ENCODE data around the gene FBXO15. TPM values are rescaled to one million over a fixed set of nuclear protein-coding genes. Genes with fewer than 3 reads are reported as not detected.
A peak's percentile ranks its signal among the peaks of the same experiment; 100 is the strongest.

The FBXO15 gene
- total and polyA plus RNA-seq, 4 donors: 5.4 to 6.5 (median 6.1) TPM

GRCh38 chr18:74163019-74163660 lies 15.5 kb upstream of the FBXO15 start:
- Histone ChIP-seq H3K9me3 (ENCODE audit: control insufficient read depth, insufficient read depth, low read length) (no peaks in the 10 kb centered on the region), H3K27ac (ENCODE audit: low read depth, low read length) (no peak overlapping the region), H3K4me1 (ENCODE audit: control insufficient read depth, insufficient read depth, low read length) (no peaks in the 10 kb centered on the region), H3K36me3 (ENCODE audit: control insufficient read depth, insufficient read depth, low read length) (peaks cover 20% of the 10 kb centered on the region), H3K27me3 (ENCODE audit: control insufficient read depth, insufficient read depth, low read length) (no peaks in the 10 kb centered on the region), H3K4me3 (ENCODE audit: low read depth, low read length) (no peak overlapping the region)
- no peak for DNase-seq (ENCODE audit: low read depth in 4 of 6, low spot score in 6 of 6)
- WGBS (ENCODE audit: insufficient coverage): 94% methylated on average over 2 of the region's 11 CpGs

DNA sequence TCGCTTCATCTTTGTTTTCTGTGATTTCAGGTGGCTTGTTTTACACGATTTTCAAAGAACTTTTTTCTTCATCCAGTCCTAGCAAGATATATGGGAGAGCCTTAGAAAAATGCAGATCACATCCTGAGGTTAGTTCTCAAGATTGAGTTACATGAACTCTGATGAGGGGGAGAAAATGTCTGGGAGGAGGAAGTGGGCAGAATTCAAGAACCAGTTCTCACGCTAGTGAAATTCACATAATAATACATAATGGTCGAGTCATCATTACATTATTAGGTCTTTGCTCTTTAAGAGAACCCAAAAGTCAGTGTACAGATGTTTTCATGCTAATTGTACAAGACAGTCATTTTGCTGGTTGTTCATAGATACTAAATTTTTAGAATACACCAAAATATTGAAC lies 7.6 kb upstream of the FBXO15 start:
- Histone ChIP-seq H3K36me3 (ENCODE audit: control insufficient read depth, insufficient read depth, low read length) (peaks cover 38% of the 10 kb centered on the region), H3K9me3 (ENCODE audit: control insufficient read depth, insufficient read depth, low read length) (no peaks in the 10 kb centered on the region), H3K27ac (ENCODE audit: low read depth, low read length) (no peak overlapping the region), H3K4me1 (ENCODE audit: control insufficient read depth, insufficient read depth, low read length) (peaks cover 3% of the 10 kb centered on the region), H3K27me3 (ENCODE audit: control insufficient read depth, insufficient read depth, low read length) (no peaks in the 10 kb centered on the region), H3K4me3 (ENCODE audit: low read depth, low read length) (no peak overlapping the region)
- DNase-seq (ENCODE audit: low read depth in 4 of 6, low spot score in 6 of 6): no peak
- WGBS (ENCODE audit: insufficient coverage): no CpG with 5 or more reads among the region's 4 CpGs

- Histone ChIP-seq H3K27me3 (ENCODE audit: control insufficient read depth, insufficient read depth, low read length) (no peaks in the 10 kb centered on the region), H3K4me1 (ENCODE audit: control insufficient read depth, insufficient read depth, low read length) (peaks cover 7% of the 10 kb centered on the region), H3K27ac (ENCODE audit: low read depth, low read length) (no peak overlapping the region), H3K4me3 (ENCODE audit: low read depth, low read length) (no peak overlapping the region), H3K36me3 (ENCODE audit: control insufficient read depth, insufficient read depth, low read length) (peaks cover 35% of the 10 kb centered on the region), H3K9me3 (ENCODE audit: control insufficient read depth, insufficient read depth, low read length) (no peaks in the 10 kb centered on the region)
- DNase-seq (ENCODE audit: low read depth in 4 of 6, low spot score in 6 of 6): no peak
- no CpG with 5 or more reads among the region's 4 CpGs for WGBS (ENCODE audit: insufficient coverage)
Measured at GRCh38 chr18:74154716-74155115, 7.1 kb upstream of the FBXO15 start.

DNA sequence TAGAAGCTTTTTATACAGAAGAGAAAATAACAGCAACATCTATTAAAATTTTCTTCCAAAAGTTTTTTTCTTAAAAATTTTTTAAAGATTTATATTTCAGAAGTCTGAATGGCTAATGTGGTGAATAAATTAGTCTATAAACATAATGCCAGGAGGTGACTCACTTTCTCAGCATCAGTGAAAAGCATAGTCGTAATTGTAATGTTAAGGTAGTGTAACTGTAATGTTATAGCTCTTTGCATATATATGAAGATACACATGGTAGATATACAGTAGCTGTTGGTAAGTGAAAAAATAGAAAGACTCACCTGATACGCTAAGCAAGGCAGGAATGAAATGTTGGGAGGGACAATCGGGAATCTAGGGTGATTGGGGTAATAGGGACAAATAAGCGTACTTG lies 6.2 kb upstream of the FBXO15 start:
- no peaks in the 10 kb centered on the region for H3K27me3 ChIP-seq (ENCODE audit: control insufficient read depth, insufficient read depth, low read length)
- H3K4me1 ChIP-seq (ENCODE audit: control insufficient read depth, insufficient read depth, low read length): peaks cover 10% of the 10 kb centered on the region
- peaks cover 33% of the 10 kb centered on the region for H3K36me3 ChIP-seq (ENCODE audit: control insufficient read depth, insufficient read depth, low read length)
- no peak overlapping the region for H3K27ac ChIP-seq (ENCODE audit: low read depth, low read length)
- no peak overlapping the region for H3K4me3 ChIP-seq (ENCODE audit: low read depth, low read length)
- WGBS (ENCODE audit: insufficient coverage): no CpG with 5 or more reads among the region's 4 CpGs
- H3K9me3 ChIP-seq (ENCODE audit: control insufficient read depth, insufficient read depth, low read length): no peaks in the 10 kb centered on the region
- no peak for DNase-seq (ENCODE audit: low read depth in 4 of 6, low spot score in 6 of 6)

GRCh38 chr18:74153377-74153776 lies 5.7 kb upstream of the FBXO15 start:
- 91% methylated on average over 1 of the region's 4 CpGs for WGBS (ENCODE audit: insufficient coverage)
- H3K27me3 ChIP-seq (ENCODE audit: control insufficient read depth, insufficient read depth, low read length): no peaks in the 10 kb centered on the region
- H3K4me1 ChIP-seq (ENCODE audit: control insufficient read depth, insufficient read depth, low read length): peaks cover 10% of the 10 kb centered on the region
- DNase-seq (ENCODE audit: low read depth in 4 of 6, low spot score in 6 of 6): no peak
- H3K27ac ChIP-seq (ENCODE audit: low read depth, low read length): no peak overlapping the region
- peaks cover 32% of the 10 kb centered on the region for H3K36me3 ChIP-seq (ENCODE audit: control insufficient read depth, insufficient read depth, low read length)
- no peak overlapping the region for H3K4me3 ChIP-seq (ENCODE audit: low read depth, low read length)
- no peaks in the 10 kb centered on the region for H3K9me3 ChIP-seq (ENCODE audit: control insufficient read depth, insufficient read depth, low read length)

- Histone ChIP-seq H3K36me3 (ENCODE audit: control insufficient read depth, insufficient read depth, low read length) (peaks cover 28% of the 10 kb centered on the region), H3K27me3 (ENCODE audit: control insufficient read depth, insufficient read depth, low read length) (no peaks in the 10 kb centered on the region), H3K9me3 (ENCODE audit: control insufficient read depth, insufficient read depth, low read length) (no peaks in the 10 kb centered on the region), H3K4me3 (ENCODE audit: low read depth, low read length) (no peak overlapping the region), H3K27ac (ENCODE audit: low read depth, low read length) (no peak overlapping the region), H3K4me1 (ENCODE audit: control insufficient read depth, insufficient read depth, low read length) (peaks cover 10% of the 10 kb centered on the region)
- WGBS (ENCODE audit: insufficient coverage): 100% methylated on average over 1 of the region's 2 CpGs
- DNase-seq (ENCODE audit: low read depth in 4 of 6, low spot score in 6 of 6): no peak
Measured at GRCh38 chr18:74152857-74153256, 5.2 kb upstream of the FBXO15 start.

DNA sequence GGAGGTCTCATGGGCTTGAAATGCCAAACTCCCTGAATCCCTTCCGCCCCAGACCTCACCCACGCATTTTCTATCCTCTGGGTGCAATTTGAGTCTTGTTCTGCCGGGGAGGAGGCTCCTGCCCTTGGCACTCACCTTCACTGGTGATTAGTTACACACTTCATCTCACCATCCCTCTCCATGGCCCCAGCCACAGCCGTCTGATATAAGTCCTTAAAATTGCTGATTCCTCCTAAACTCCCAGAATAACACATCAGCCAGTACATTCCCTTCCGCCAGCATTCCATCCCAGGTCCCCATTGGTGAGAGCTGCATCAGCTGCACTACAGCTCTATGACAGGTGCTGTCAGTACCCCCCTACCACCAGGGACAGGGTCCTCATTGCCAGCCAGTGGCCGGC lies 4.6 kb upstream of the FBXO15 start:
- H3K27me3 ChIP-seq (ENCODE audit: control insufficient read depth, insufficient read depth, low read length): no peaks in the 10 kb centered on the region
- no peak overlapping the region for H3K27ac ChIP-seq (ENCODE audit: low read depth, low read length)
- H3K36me3 ChIP-seq (ENCODE audit: control insufficient read depth, insufficient read depth, low read length): peaks cover 25% of the 10 kb centered on the region
- no peak for DNase-seq (ENCODE audit: low read depth in 4 of 6, low spot score in 6 of 6)
- WGBS (ENCODE audit: insufficient coverage): 93% methylated on average over 6 of the region's 6 CpGs
- no peak overlapping the region for H3K4me3 ChIP-seq (ENCODE audit: low read depth, low read length)
- peaks cover 12% of the 10 kb centered on the region for H3K4me1 ChIP-seq (ENCODE audit: control insufficient read depth, insufficient read depth, low read length)
- no peaks in the 10 kb centered on the region for H3K9me3 ChIP-seq (ENCODE audit: control insufficient read depth, insufficient read depth, low read length)

GRCh38 chr18:74149878-74150277 lies 2.2 kb upstream of the FBXO15 start:
- WGBS (ENCODE audit: insufficient coverage): 87% methylated on average over 3 of the region's 5 CpGs
- Histone ChIP-seq H3K9me3 (ENCODE audit: control insufficient read depth, insufficient read depth, low read length) (no peaks in the 10 kb centered on the region), H3K27me3 (ENCODE audit: control insufficient read depth, insufficient read depth, low read length) (no peaks in the 10 kb centered on the region), H3K4me3 (ENCODE audit: low read depth, low read length) (peak overlapping the region; percentile 3), H3K27ac (ENCODE audit: low read depth, low read length) (no peak overlapping the region), H3K4me1 (ENCODE audit: control insufficient read depth, insufficient read depth, low read length) (peaks cover 16% of the 10 kb centered on the region), H3K36me3 (ENCODE audit: control insufficient read depth, insufficient read depth, low read length) (peaks cover 20% of the 10 kb centered on the region)
- no peak for DNase-seq (ENCODE audit: low read depth in 4 of 6, low spot score in 6 of 6)

DNA sequence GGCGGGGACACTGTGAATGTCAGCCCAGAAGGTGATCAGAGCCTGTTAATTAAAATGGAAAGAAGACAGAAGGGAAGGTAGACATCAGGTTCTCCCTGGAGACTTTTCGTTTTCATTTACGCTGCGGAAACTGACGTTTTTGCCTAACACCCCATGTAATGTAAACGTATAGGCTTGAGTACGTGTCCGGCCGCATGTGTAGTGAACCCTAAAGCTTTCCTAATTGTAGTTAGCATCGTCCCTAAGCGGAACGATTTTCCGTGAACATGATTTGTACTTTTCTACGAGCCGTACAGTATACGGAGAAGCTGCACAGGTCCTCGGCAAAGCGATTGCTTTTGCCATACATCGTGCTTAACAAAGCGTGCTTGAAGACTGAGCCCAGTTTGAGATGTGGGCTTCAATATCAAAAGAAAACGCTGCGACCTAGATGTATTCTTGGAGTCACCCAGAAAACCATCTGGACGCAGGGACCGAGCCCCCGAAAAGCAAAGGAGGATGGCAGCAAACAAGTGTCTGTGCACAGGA lies 973 bp upstream of the FBXO15 start:
- no peaks in the 10 kb centered on the region for H3K9me3 ChIP-seq (ENCODE audit: control insufficient read depth, insufficient read depth, low read length)
- H3K27ac ChIP-seq (ENCODE audit: low read depth, low read length): no peak overlapping the region
- peaks cover 16% of the 10 kb centered on the region for H3K4me1 ChIP-seq (ENCODE audit: control insufficient read depth, insufficient read depth, low read length)
- peaks cover 16% of the 10 kb centered on the region for H3K36me3 ChIP-seq (ENCODE audit: control insufficient read depth, insufficient read depth, low read length)
- no peaks in the 10 kb centered on the region for H3K27me3 ChIP-seq (ENCODE audit: control insufficient read depth, insufficient read depth, low read length)
- WGBS (ENCODE audit: insufficient coverage): 0% methylated on average over 24 of the region's 25 CpGs
- DNase-seq (ENCODE audit: low read depth in 4 of 6, low spot score in 6 of 6): no peak
- peak overlapping the region; percentile 73 for H3K4me3 ChIP-seq (ENCODE audit: low read depth, low read length)

DNA sequence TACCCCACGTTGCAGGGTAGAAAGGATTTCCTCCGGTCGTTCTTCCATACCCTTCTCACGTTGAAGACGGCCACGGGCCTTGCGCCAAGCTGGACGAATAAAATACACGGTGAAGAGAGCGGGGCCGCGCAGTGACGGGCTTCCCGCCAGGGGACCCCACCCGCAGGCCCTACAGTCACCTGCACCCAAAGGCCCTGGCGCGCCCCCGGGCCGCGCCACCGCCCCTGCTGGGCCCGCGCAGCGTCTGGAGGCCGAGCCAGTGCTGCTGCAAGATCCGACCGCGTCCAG lies 199 bp downstream of the FBXO15 start:
- Histone ChIP-seq H3K4me1 (ENCODE audit: control insufficient read depth, insufficient read depth, low read length) (peaks cover 16% of the 10 kb centered on the region), H3K9me3 (ENCODE audit: control insufficient read depth, insufficient read depth, low read length) (no peaks in the 10 kb centered on the region), H3K36me3 (ENCODE audit: control insufficient read depth, insufficient read depth, low read length) (peaks cover 12% of the 10 kb centered on the region), H3K27me3 (ENCODE audit: control insufficient read depth, insufficient read depth, low read length) (no peaks in the 10 kb centered on the region), H3K27ac (ENCODE audit: low read depth, low read length) (peak overlapping the region; percentile 100), H3K4me3 (ENCODE audit: low read depth, low read length) (peak overlapping the region; percentile 73)
- 0% methylated on average over 28 of the region's 28 CpGs for WGBS (ENCODE audit: insufficient coverage)
- DNase-seq (ENCODE audit: low read depth in 4 of 6, low spot score in 6 of 6): peak in 1 of 6 donors; percentile 22
